H1 (cell line): ENCODE data around the gene SERPINH1. TPM values are rescaled to one million over a fixed set of nuclear protein-coding genes. Genes with fewer than 3 reads are reported as not detected.

Source experiments
- KDM1A ChIP-seq: fragments of 200-600, 300-600 bp; sonication (generic); IDR thresholded peaks from 2 replicates; pipeline ENCODE4 v1.7.1; 2016; ENCODE audit warnings: mild to moderate bottlenecking, low read length, borderline replicate concordance
- KDM4A ChIP-seq: IDR thresholded peaks from one replicate; pipeline ENCODE4 v1.7.1; 2012; ENCODE audit warnings: low read depth, mild to moderate bottlenecking, moderate library complexity, low read length, inconsistent platforms; ENCODE audit not compliant: severe bottlenecking
- NRF1 ChIP-seq: IDR thresholded peaks from 2 replicates; pipeline ENCODE4 v1.6.1; 2011; ENCODE audit warnings: mild to moderate bottlenecking, low read depth, low read length, improper control_type of control experiment
- POLR2AphosphoS5 ChIP-seq: IDR thresholded peaks from 2 replicates; pipeline ENCODE4 v1.6.1; 2011; ENCODE audit warnings: low read depth, low read length
- SP1 ChIP-seq: IDR thresholded peaks from 2 replicates; pipeline ENCODE4 v1.6.1; 2011; ENCODE audit warnings: low read depth, low read length
- SP2 ChIP-seq: IDR thresholded peaks from 2 replicates; pipeline ENCODE4 v1.6.1; 2012; ENCODE audit warnings: mild to moderate bottlenecking, low read length, inconsistent platforms
- TBP ChIP-seq: IDR thresholded peaks from 2 replicates; pipeline ENCODE4 v1.6.1; 2011; ENCODE audit warnings: low read depth, low read length, improper control_type of control experiment
- polyA plus RNA-seq, 7 experiments: library from polyadenylated mRNA; depleted of rRNA in 3 of 7; stranded (reverse) in 5 of 7; unstranded in 2 of 7; fragments of >200 nt in 5 of 7; fragments of 200-250 nt in 2 of 7; gene quantifications; 1 replicate in 5 of 7; 2 replicates in 1 of 7; 4 replicates in 1 of 7; pipeline versions ENCODE4 v1.2.1 to v1.2.3, GENCODE V29; 2011 to 2013; ENCODE audit warnings: missing spikeins in 2 of 7, mixed read lengths in 2 of 7
- total RNA-seq: library from RNA; stranded (reverse); fragmentation: NEBNext Ultra II Directional; extraction: Animal tissue kit (Norgen Biotek cat#: 25700); gene quantifications from 2 replicates; pipeline ENCODE4 v1.2.1, GENCODE V29; 2021
- TF ChIP-seq, protein P1 (sequence below): IDR thresholded peaks from 2 replicates; pipeline ENCODE4 v1.6.1; 2012; ENCODE audit warnings: inconsistent platforms
- TF ChIP-seq, protein P2 (sequence below): IDR thresholded peaks from 2 replicates; pipeline ENCODE4 v1.6.1; 2011; ENCODE audit warnings: low read length, improper control_type of control experiment

SERPINH1 gene
- total and polyA plus RNA-seq, 2 of the 8 experiments (the other 6 are each of a cell fraction or from before 2014, with no cell fraction given) = 420 to 621 TPM

DNA sequence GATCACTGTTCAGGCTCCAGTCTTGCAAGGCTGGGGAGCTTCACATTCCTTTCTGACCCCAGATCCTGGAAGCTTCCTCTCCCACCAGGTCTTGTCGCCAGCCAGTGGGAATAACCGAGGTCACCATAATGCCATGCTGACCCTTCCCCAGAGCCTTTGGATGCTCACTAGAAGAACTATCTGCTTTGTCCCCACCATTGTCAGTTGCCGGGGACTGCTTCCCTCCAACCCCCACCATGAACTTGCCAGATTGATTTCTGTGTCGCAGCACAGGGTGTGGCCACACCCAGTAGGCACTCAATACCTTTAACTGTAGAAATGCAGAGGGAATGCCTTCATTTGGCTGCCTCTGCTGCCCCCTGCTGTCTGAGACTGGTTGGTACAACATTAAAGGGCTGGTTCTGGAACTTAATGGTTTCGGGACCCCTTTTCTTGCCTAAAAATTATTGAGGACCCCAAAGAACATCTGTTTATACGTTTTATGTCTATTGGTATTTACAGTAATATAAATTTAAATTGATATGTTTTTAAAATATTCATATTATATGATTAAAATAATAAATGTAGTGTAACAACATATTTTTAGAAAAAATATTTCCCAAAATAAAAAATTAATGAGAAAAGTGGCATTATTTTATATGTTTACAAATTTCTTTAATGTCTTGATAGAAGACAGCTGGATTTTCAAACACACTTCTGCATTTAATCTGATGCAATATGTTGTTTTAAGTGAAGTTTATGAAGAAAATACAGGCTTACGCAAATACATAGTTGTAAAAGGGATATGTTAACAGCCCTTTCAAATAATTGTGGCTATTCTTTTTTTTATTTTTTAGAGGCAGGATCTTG is 29.6 kb upstream of the SERPINH1 start (continued):
- TF ChIP-seq POLR2AphosphoS5 (no peak), TBP (no peak), NRF1 (no peak), SP2 (no peak), KDM1A (0 out of 2 replicates have a peak, but pooled peaks have one; percentile 25), SP1 (peak; percentile 84), KDM4A (no peak)
- TF ChIP-seq, protein P1, sequence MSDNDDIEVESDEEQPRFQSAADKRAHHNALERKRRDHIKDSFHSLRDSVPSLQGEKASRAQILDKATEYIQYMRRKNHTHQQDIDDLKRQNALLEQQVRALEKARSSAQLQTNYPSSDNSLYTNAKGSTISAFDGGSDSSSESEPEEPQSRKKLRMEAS = no peak
- TF ChIP-seq, protein P2, sequence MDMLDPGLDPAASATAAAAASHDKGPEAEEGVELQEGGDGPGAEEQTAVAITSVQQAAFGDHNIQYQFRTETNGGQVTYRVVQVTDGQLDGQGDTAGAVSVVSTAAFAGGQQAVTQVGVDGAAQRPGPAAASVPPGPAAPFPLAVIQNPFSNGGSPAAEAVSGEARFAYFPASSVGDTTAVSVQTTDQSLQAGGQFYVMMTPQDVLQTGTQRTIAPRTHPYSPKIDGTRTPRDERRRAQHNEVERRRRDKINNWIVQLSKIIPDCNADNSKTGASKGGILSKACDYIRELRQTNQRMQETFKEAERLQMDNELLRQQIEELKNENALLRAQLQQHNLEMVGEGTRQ = no peak
